Dermis microvascular lymphatic vessel endothelial cell (primary cell): Measurements from ENCODE around the gene PLCZ1. TPM values are rescaled to one million over a fixed set of nuclear protein-coding genes. Genes with fewer than 3 reads are reported as not detected.
"Not testable (repeated sequence)": the region's sequence is repeated elsewhere in the genome, so short reads cannot be mapped to it uniquely, and the experiment has no call there.

Source experiments
- DNase-seq, 2 donors: peaks; one replicate each; pipeline versions ENCODE4 v3.0.0 to v3.0.0-alpha.2; 2010; ENCODE audit warnings: low read depth in 2 of 2
- total RNA-seq: library from RNA; depleted of rRNA; stranded (reverse); fragments of >200 nt; gene quantifications from 2 replicates; pipeline ENCODE4 v1.2.1, GENCODE V29; 2014

The PLCZ1 gene
- total RNA-seq = not detected in 2 replicates

DNA sequence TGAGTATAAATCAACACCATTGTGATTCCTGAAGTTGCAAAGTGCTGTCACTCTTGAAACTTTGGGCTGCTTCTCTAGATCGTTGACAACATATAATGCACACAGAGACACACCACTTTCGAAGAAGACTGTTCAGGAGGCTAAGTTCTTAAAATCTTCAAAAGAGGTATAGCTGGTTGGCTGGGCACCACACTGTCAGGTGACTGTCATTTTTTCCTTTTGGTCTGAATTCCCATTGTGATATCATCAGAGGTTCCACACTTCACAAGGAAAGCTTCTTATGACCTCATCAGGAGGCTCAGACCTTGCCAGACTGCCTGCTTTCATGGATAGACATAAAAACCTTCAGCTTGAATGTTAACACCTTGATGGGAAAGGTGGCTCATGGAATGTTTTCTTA, at the start of gene PLCZ1, which contains the start of gene CAPZA3:
Gene PLCZ1, minus strand, starts transcription at position 194 of the 400 bp plus-strand sequence. CDS start 641 bp downstream, outside the sequence.
Gene CAPZA3, plus strand, starts transcription at position 301 of the 400 bp plus-strand sequence. CDS start 150 bp downstream, outside the sequence.
- DNase-seq = no peak

- not testable (repeated sequence) for DNase-seq
Measured at GRCh38 chr12:18785465-18785864, 47.7 kb upstream of the PLCZ1 start.

- DNase-seq = no peak
Measured at GRCh38 chr12:18782827-18783226, 45.0 kb upstream of the PLCZ1 start.

DNA sequence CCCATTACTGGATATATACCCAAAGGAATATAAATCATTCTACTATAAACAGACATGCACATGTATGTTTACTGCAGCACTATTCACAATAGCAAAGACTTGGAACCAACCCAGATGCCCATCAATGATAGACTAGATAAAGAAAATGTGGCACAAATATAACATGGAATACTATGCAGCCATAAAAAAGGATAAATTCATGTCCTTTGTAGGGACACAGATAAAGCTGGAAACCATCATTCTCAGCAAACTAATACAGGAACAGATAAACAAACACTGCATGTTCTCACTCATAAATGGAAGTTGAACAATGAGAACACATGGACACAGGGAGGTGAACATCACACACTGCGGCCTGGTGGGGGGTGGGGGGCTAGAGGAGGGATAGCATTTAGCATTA, 28.7 kb upstream of the PLCZ1 start:
- not testable (repeated sequence) for DNase-seq

- DNase-seq = no peak
Measured at GRCh38 chr12:18755341-18755740, 17.5 kb upstream of the PLCZ1 start.

DNA sequence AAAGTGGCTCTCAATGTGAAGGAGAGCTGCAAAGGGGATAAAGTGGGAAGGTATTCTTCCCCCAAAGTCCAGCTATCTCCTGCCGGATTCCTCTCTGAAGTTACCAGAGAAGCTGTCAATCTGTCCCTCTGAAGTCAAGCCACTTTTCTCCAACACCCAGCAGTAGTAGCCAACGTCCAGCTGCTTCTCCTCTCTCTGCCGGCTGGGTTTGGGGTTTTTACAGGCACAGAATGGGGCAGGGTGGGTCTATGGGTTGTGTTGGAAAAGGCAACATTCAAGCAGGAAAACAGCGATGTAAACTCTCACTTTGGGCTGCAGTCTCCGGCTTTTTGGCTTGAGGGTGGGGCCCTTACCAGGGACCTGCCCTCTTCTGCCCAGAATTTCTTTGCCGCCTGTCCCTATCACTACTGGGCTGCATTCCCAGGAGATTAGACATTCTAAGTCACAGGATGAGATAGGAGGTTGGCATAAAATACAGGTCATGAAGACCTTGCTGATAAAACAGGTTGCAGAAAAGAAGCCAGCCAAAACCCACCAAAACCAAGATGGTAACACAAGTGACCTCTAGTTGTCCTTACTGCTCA, 16.4 kb upstream of the PLCZ1 start:
- no peak for DNase-seq

- no peak for DNase-seq
Measured at GRCh38 chr12:18753481-18754123, 15.8 kb upstream of the PLCZ1 start.

DNA sequence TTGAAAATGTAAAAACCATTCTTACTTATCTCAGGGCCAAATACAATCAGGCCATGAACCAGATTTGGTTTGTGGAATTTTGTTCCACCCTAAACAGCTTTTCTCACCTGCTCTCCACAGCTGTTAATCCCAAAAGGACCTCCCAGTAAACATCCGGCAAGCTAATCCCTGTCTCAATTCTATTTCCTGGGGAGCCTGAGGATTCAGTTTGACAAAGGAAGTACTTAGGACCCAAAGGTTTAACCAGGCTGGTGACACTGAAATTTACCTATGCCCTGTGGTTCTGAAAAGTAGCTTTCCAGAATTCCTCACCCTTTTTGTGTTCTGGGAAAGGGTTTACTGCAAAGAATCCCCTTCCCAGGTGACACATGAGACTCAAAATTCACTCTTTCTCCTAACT, 15.1 kb upstream of the PLCZ1 start:
- no peak for DNase-seq

DNA sequence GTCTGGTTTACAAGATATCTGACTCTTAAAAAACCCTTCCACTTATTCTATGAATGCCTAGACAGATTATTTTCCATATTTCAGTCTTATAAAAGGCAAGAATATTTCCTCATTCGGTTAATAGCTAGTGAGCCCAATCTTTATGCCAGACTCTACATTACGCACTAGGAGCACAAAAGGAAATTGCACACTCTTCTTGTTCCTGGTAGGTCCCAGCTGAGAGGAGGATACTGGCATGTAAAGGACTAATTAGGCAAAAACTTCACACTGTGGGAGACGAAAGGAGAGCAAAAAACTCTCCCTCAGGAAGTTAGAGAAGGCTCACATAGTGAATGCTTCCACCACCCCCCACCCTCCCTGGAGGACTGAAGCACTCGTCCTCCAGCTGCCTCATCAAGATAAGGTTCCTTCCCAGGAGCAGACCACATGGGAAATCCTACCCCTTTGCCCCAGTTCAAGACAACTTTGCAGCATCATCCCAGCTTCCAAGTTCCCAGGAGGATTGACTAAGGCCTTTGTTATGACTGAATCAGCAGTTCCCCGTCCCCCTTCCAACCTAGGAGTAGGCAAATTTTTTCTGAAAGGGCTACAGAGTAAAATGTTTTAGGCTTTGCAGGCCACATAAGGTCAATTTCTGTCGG, 14.6 kb upstream of the PLCZ1 start:
- DNase-seq = no peak

GRCh38 chr12:18751866-18752265, 14.1 kb upstream of the PLCZ1 start:
- no peak for DNase-seq

DNA sequence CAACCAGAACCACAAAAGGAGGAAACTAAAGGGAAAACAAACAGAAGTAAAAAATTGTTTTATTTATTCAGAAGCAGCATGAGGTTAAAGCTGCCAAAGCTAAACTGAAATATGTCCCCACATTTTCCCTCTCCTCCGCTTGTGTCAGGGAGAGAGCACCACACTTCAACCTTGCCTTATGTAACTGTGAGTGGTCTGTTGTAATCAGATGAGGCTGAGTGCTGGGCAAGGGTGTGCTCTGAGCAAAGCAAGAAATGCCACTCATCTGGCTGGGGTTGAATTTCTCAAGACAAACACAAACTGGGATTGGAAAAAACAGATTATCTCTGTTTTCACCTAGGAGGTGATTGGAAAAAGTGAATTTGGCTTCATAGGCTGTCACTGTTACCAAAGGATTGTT, 12.3 kb upstream of the PLCZ1 start:
- DNase-seq = no peak

- no peak for DNase-seq
Measured at GRCh38 chr12:18749386-18749957, 11.7 kb upstream of the PLCZ1 start.

GRCh38 chr12:18747895-18748294, 10.1 kb upstream of the PLCZ1 start:
- no peak for DNase-seq

GRCh38 chr12:18731156-18731555, 6.7 kb downstream of the PLCZ1 start:
- no peak for DNase-seq

DNA sequence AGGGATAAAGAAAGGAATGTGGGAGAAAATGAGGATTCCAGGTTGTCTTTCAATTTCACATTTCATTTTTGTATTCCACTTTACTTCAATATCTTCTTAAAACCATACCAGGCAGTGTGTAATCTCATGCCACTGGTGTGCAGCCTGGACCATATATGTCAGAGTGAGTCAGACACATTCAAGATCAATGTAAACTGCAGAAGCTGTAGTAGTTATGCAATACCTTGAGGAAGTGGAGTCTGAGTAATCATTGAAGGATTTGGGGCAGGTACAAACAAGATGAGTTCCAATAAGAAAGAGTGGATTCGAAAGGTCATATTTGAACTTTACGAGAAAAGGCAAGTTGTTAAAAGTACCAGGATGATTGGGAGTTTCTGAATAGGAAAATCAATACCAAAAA, 14.1 kb downstream of the PLCZ1 start:
- no peak for DNase-seq

- no peak for DNase-seq
Measured at GRCh38 chr12:18721452-18721851, 16.4 kb downstream of the PLCZ1 start.

DNA sequence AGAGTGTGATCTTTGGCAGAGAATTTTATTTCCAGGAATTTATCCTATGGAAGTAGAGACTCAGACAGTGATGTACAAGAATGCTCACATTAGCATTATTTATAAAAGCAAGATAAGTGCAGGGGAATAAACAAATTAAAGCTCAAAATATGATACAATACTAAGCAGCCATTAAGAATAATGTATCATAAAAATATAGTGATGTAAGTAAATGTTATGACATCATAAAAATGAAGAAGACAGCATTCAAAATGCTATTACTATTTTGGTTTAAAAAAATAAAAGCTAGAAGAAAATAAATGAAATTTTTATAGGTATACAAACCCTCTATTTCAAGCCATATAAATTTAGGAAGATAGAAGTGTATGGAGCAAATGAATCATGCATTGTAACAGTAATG, 17.1 kb downstream of the PLCZ1 start:
- DNase-seq = no peak

GRCh38 chr12:18719922-18720510, 17.8 kb downstream of the PLCZ1 start:
- no peak for DNase-seq

GRCh38 chr12:18718462-18718861, 19.4 kb downstream of the PLCZ1 start:
- DNase-seq = no peak

DNA sequence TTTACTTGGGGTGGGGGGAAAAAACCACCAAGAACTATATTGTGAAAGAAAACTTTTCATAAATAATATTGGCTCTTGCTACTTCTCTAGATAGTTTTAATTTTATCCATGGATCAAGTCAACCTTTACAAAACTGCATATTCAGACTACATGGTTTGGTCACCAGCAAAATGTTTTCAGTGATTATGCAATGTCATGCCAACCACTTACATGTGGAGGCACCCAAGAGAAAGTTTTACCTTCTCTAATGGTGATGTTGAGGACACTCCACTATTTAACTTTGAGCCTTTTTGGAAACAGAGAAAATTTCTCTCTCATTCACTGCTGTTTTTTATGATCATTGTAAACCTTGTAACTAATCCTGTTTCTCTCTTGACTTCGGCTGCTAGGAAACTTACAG, 21.6 kb downstream of the PLCZ1 start:
- no peak for DNase-seq

DNA sequence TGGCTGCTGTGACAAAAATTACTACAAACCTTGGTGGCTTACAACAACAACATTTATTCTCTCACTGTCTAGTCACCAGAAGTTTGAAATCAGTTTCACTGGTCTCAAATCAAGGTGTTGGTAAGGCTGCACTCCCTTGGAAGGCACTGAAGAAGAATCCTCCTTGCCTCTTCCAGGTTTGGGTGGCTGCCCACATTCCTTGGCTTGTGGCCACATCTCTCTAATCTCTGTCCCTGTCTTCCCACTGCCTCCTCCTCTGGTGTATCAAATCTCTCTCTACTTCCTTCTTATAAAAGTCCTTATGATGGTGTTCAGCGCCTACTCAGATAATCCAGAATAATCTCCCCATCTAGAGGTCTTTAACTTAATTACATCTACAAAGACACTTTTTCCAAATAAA, 31.0 kb downstream of the PLCZ1 start:
- DNase-seq = no peak

GRCh38 chr12:18703911-18704310, 33.9 kb downstream of the PLCZ1 start:
- DNase-seq = no peak
